Astrocyte of the hippocampus (primary cell): Measurements from ENCODE around the gene SELENOV.

Source experiments
- DNase-seq: peaks from one replicate; pipeline ENCODE4 v3.0.0; 2011; ENCODE audit warnings: low read depth, low spot score

The SELENOV gene

DNA sequence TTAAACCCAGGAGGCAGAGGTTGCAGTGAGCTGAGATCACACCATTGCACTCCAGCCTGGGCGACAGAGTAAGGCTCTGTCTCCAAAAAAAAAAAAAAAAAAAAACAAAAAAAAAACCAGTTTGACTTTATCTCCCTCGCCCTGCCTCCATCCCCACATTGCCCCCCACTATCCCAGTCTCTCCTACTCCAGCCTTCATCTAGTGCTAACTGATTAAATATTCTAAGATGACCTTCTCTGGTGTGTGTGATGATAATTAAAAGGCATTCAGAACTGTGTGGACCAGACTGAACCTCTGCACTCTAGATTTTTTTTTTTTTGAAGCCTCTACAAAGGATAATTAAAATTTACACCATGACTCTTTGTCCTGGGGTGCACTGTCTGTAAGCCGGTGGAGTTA, 22.2 kb upstream of the SELENOV start:
- DNase-seq, result no peak

DNA sequence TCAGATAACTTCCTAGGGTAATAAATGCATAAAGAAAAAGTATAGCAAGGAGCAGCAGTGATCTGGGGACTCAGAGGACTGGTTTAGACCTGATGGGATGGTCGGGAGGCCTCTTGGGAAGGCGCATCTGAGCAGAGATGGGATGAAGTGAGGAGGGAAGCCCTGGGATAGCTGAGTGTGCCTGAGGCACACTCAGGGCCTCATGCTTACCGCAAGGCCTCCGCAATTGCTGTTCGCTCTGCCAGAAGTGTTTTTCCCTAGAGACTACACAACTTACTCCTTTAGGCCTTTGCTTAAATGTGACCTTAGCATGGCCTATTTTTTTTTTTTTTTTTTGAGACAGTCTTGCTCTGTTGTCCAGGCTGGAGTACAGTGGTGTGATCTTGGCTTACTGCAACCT, 20.3 kb upstream of the SELENOV start:
- no peak for DNase-seq

DNA sequence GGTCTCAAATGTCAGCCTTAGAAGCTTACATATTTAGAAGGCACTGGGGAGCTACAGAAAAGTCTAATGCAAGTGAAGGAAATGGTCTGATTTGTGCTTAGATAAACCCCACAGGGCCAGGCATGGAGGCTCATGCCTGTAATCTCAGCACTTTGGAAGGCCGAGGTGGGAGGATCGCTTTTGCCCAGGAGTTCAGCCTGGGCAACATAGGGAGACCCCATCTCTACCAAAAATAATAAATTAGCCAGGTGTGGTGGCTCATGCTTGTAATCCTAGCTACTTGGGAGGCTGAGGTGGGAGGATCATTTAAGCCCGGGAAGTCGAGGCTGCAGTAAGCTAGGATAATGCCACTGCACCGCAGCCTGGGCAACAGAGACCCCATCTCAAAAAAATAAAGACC, 18.9 kb upstream of the SELENOV start:
- DNase-seq, result no peak

DNA sequence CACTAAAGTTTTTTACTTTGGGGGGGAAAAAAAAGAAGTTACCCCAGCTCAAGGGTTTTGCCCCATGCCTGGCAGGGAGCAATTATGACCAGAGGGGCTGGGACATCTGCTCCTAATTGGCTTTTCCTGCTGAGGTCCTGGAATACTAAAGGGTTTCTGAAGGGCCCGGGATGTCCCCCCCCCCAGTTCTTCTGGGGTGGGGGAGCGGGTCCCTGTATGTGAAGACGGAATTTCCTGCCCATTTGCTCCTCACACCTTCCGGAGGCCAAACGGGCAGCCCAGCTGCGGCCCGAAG, 17.3 kb upstream of the SELENOV start:
- no peak for DNase-seq

DNA sequence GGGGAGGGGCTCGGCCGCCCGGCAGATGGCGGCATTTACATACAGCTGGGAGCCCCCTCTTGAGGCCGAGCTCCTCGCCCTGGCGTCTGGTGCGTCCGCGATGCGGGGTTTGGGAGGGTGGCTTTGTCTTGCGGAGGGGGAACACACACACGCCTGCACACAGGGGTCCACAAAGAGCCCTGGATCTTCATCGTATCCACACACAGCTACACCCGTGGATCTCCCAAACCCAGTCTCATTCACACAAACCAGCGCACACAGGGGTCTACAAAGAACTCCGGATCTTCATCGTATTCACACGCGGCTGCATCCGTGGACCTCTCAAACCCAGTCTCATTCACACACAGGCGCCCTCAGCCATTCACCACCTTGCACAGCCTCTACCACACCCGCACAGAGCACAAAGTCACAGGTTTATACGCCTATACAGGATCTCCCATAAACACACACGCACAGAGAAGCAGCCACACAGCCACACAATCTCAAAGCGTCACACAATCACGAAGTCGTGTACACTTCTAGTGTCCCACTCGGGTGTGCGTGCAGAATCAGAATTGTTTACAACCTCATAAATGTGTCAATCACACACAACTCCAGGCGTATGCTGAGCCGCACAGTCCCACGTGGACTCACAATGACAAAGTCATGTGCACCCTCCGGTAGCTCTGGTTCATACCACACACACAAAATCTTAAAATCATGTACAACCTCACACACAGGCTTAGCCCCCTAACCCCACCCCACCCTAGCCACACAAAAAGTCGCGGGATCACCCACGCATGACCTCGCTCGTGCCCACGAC, 16.7 kb upstream of the SELENOV start:
- peak; percentile 53 for DNase-seq

- DNase-seq, result peak; percentile 48
Observed at GRCh38 chr19:39498798-39499642, 15.9 kb upstream of the SELENOV start, which contains the start of gene DLL3. Gene DLL3, plus strand, starts transcription at chr19:39498947. Its CDS starts 28 bp downstream, at chr19:39498975.

- DNase-seq, result no peak
Observed at GRCh38 chr19:39499932-39500331, 15.0 kb upstream of the SELENOV start.

DNA sequence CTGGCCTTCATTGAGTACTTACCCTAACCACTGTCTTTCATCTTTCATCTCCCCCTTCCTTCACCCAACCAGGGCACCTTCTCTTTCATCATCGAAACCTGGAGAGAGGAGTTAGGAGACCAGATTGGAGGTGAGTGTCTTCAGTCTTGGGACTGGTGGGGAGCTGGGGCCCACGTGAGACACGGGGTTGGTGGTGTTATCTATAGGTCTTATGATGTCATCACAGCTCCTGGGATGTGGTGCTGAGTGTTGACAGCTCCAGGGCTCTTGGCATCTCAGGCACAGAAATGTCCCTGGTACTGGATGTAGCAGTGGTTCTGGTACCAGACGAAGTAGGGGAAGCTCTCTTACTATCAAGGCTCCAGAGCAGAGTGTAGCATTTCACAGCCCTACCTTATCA, 14.4 kb upstream of the SELENOV start:
- no peak for DNase-seq

- no peak for DNase-seq
Observed at GRCh38 chr19:39501340-39501739, 13.6 kb upstream of the SELENOV start.

- peak; percentile 84 for DNase-seq
Observed at GRCh38 chr19:39502640-39503417, 12.1 kb upstream of the SELENOV start.

GRCh38 chr19:39506598-39506943, 8.4 kb upstream of the SELENOV start:
- no peak for DNase-seq

DNA sequence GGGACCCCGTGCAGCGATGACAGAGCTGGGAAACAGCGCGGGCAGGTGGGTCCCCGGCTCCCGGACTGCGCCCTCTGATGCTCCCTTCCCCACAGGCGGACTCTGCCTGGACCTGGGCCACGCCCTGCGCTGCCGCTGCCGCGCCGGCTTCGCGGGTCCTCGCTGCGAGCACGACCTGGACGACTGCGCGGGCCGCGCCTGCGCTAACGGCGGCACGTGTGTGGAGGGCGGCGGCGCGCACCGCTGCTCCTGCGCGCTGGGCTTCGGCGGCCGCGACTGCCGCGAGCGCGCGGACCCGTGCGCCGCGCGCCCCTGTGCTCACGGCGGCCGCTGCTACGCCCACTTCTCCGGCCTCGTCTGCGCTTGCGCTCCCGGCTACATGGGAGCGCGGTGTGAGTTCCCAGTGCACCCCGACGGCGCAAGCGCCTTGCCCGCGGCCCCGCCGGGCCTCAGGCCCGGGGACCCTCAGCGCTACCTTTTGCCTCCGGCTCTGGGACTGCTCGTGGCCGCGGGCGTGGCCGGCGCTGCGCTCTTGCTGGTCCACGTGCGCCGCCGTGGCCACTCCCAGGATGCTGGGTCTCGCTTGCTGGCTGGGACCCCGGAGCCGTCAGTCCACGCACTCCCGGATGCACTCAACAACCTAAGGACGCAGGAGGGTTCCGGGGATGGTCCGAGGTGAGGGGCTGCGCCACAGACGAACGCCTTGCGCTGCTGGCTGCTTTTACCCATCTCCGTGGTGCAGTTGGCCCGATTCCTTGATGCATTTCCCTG, 7.8 kb upstream of the SELENOV start:
- peak; percentile 90 for DNase-seq

DNA sequence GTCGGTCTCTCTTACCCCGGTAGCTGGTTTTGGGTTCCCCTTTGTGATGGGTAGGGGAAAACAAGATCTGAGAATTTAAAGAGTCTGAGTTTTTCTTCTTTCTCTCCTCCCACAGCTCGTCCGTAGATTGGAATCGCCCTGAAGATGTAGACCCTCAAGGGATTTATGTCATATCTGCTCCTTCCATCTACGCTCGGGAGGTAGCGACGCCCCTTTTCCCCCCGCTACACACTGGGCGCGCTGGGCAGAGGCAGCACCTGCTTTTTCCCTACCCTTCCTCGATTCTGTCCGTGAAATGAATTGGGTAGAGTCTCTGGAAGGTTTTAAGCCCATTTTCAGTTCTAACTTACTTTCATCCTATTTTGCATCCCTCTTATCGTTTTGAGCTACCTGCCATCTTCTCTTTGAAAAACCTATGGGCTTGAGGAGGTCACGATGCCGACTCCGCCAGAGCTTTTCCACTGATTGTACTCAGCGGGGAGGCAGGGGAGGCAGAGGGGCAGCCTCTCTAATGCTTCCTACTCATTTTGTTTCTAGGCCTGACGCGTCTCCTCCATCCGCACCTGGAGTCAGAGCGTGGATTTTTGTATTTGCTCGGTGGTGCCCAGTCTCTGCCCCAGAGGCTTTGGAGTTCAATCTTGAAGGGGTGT, 7.1 kb upstream of the SELENOV start:
- DNase-seq, result no peak

GRCh38 chr19:39508629-39509028, 6.3 kb upstream of the SELENOV start:
- no peak for DNase-seq

- no peak for DNase-seq
Observed at GRCh38 chr19:39509233-39509632, 5.7 kb upstream of the SELENOV start.

- no peak for DNase-seq
Observed at GRCh38 chr19:39512988-39513387, 2.0 kb upstream of the SELENOV start.

GRCh38 chr19:39515551-39516191, 732 bp downstream of the SELENOV start:
- no peak for DNase-seq

DNA sequence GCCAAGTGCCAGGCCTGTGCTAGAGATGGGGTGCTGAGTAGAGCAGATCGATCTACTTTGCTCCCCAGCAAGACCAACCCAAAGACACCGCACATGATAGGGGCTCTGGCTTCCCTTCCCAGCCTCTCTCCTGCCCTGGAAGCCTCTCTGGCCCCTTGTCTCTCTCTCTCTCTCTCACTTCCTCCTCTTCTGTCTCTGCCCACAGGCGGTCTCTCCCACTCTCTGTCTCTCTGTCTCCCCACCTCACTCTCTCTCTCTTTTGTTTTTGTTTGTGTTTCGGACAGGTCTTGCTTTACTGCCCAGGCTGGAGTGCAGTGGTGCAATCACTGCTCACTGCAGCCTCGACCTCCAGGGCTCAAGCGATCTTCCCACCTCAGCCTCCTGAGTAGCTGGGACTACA, 1.3 kb downstream of the SELENOV start:
- no peak for DNase-seq

- no peak for DNase-seq
Observed at GRCh38 chr19:39517432-39517831, 2.5 kb downstream of the SELENOV start.

GRCh38 chr19:39518458-39518857, 3.5 kb downstream of the SELENOV start:
- no peak for DNase-seq

- no peak for DNase-seq
Observed at GRCh38 chr19:39518975-39519374, 4.0 kb downstream of the SELENOV start.
